Colonic mucosa (tissue), 4 donors: ENCODE measurements around the gene SIX1. TPM values are rescaled to one million over a fixed set of nuclear protein-coding genes. Genes with fewer than 3 reads are reported as not detected.

Experiments
- DNase-seq: peaks from one replicate; pipeline ENCODE4 v3.0.0-alpha.2; 2020
- H3K27ac ChIP-seq: fragments of 200-600 bp; one replicate; pipeline ENCODE4 v1.8.0; 2021
- H3K27me3 ChIP-seq: fragments of 200-600 bp; one replicate; pipeline ENCODE4 v1.8.0; 2021
- H3K36me3 ChIP-seq: fragments of 200-600 bp; one replicate; pipeline ENCODE4 v1.8.0; 2021
- H3K4me1 ChIP-seq: fragments of 200-600 bp; one replicate; pipeline ENCODE4 v1.8.0; 2021; ENCODE audit warnings: mild to moderate bottlenecking
- H3K4me3 ChIP-seq: fragments of 200-600 bp; one replicate; pipeline ENCODE4 v1.8.0; 2021
- H3K9ac ChIP-seq, 2 donors: one replicate each; pipeline ENCODE4 v1.7.0; 2013; ENCODE audit warnings: control low read depth in 2 of 2, low read depth in 2 of 2, low read length in 2 of 2
- H3K9me3 ChIP-seq: fragments of 200-600 bp; one replicate; pipeline ENCODE4 v1.8.0; 2021
- intact Hi-C: fragments of 100-400 bp; cut with DNase I; formaldehyde crosslinking; loops from one replicate; pipeline ENCODE4 v1.14.1; 2022
- total RNA-seq, 2 donors: library from RNA; stranded (reverse); fragmentation: NEBNext Ultra II Directional in 1 of 2; extraction: Animal tissue kit (Norgen Biotek cat#: 25700) in 1 of 2; gene quantifications; one replicate each; pipeline ENCODE4 v1.2.1, GENCODE V29; 2021
- TF ChIP-seq, protein P1 (sequence below): fragments of 200-600 bp; IDR thresholded peaks from one replicate; pipeline ENCODE4 v1.8.0; 2022; ENCODE audit warnings: antibody characterized with exemption, mild to moderate bottlenecking
- donor health status: healthy.
- donor health status: DM: no; HTN: no; CAD: no.
- donor health status: DM: no; HTN: no; CAD: no.

Gene SIX1
- total RNA-seq, 2 donors from 2014 or later = not detected

DNA sequence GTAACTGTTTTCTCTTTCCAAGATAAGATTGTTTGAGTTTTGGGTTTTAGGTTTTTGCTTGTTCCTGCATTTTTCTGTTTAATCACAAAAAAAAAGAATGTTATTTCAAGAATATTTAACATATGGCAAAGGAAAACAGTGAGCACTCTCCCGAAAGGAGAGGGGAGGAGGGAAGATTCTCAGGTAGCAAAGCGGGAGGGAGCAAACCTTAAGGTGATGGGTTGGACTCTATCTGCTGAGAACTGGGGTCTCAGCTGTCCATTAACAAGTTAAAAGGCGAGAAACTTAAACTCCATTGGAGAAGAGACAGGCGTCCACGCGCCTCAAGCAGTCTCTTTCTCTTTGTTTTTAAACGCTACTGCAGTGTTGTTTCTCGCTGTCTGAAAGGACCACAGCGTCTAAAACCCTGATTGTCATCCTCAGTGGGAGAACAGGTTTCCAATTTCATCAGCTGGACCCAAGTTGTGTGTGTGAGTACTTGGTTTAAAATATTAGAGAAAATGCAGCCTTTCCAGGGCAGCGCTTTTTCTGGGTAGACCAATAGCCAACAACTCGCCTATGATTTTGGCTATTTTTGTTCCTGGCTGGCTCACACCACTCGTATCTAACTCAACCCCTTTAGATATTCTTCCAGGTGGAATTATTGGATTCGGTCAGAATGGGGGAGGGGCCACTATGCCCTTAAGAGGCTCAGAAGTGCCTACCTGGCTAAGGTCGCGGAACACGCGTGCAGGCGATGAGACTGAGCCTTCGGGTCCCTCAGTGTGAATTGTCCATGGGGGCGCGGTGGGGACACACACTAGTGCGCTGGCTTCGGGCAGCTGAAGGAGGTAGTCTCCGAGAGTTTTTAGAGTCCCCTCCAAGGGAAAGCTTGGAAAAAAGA lies 8.2 kb downstream of the SIX1 start:
- H3K36me3 ChIP-seq = no peaks in the 10 kb centered on the region
- DNase-seq = no peak
- no peaks in the 10 kb centered on the region for H3K4me1 ChIP-seq
- no peak overlapping the region for H3K27ac ChIP-seq
- intact Hi-C loops = no loop called here
- peaks cover 97% of the 10 kb centered on the region for H3K27me3 ChIP-seq
- TF ChIP-seq, protein P1, sequence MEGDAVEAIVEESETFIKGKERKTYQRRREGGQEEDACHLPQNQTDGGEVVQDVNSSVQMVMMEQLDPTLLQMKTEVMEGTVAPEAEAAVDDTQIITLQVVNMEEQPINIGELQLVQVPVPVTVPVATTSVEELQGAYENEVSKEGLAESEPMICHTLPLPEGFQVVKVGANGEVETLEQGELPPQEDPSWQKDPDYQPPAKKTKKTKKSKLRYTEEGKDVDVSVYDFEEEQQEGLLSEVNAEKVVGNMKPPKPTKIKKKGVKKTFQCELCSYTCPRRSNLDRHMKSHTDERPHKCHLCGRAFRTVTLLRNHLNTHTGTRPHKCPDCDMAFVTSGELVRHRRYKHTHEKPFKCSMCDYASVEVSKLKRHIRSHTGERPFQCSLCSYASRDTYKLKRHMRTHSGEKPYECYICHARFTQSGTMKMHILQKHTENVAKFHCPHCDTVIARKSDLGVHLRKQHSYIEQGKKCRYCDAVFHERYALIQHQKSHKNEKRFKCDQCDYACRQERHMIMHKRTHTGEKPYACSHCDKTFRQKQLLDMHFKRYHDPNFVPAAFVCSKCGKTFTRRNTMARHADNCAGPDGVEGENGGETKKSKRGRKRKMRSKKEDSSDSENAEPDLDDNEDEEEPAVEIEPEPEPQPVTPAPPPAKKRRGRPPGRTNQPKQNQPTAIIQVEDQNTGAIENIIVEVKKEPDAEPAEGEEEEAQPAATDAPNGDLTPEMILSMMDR = no peak
- H3K9me3 ChIP-seq = no peaks in the 10 kb centered on the region
- no peak overlapping the region for H3K9ac ChIP-seq
- H3K4me3 ChIP-seq = no peak overlapping the region

DNA sequence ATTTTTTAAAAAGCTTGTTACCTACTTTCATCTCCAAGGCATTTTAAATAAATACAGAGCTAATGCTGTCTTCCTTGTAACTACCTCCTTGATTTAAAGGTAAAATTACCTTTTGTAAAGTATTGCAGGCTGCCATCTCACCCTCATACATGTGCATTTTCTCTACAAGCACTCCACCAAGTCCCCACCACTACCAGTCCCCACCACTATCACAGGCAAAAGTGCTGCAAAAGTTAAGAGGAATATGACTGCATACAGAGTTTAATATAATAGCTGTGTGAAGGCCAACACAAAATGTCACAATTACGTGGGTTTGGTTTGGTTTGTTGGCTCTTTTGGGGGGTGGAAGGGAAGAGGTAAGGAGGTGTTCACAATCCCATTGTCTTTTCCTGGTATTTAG lies 9.6 kb downstream of the SIX1 start:
- Histone ChIP-seq H3K4me1 (no peaks in the 10 kb centered on the region), H3K9ac (no peak overlapping the region), H3K9me3 (no peaks in the 10 kb centered on the region), H3K27ac (no peak overlapping the region), H3K4me3 (no peak overlapping the region), H3K27me3 (peaks cover 89% of the 10 kb centered on the region), H3K36me3 (no peaks in the 10 kb centered on the region)
- intact Hi-C loops = no loop called here
- TF ChIP-seq, protein P1 = no peak
- DNase-seq = no peak

DNA sequence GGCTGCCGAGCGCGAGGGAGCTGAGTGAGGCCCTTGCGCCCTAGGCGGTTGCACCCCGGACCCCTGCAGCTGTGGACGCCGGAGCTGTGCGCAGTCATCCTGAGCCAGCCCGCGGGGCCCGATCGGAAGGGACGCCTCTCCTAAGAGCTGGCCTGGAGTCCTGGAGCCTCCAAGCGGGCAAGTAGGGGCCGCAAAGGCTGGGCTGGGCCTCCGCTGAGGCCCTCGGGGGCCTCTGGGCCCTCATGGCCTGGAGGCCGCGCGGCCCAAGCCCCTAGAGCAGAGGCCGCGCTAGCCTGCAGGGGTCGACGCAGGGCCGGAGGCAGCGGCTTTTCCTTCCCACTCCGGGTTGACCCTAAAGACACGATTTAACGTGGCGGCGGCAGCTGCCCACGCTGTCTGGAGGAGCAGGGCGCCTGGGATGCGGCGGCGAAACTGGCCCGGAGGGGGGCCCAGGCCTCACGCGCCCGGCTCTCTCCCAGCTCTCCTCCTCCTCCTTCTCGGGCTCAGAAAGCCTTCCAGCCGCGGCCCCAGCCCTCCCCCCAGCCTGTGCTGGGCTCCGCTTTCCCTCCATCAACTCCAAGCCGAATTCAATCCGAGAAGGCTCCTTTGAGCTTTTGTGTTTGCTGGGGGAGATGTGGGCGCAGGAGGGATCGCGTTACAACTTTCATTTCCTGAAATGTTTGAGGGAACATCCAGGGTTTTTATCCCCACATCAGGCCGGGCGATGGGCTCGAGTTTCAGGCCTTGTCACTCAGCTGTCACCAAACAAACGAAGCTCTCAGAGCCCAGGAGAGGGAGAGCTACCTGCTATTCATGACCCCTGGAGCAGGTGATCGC lies 11.6 kb downstream of the SIX1 start:
- TF ChIP-seq, protein P1 = no peak
- Histone ChIP-seq H3K36me3 (no peaks in the 10 kb centered on the region), H3K27me3 (peaks cover 69% of the 10 kb centered on the region), H3K9ac (no peak overlapping the region), H3K9me3 (no peaks in the 10 kb centered on the region), H3K4me1 (no peaks in the 10 kb centered on the region), H3K27ac (no peak overlapping the region), H3K4me3 (no peak overlapping the region)
- no peak for DNase-seq
- intact Hi-C loops = no loop called here

DNA sequence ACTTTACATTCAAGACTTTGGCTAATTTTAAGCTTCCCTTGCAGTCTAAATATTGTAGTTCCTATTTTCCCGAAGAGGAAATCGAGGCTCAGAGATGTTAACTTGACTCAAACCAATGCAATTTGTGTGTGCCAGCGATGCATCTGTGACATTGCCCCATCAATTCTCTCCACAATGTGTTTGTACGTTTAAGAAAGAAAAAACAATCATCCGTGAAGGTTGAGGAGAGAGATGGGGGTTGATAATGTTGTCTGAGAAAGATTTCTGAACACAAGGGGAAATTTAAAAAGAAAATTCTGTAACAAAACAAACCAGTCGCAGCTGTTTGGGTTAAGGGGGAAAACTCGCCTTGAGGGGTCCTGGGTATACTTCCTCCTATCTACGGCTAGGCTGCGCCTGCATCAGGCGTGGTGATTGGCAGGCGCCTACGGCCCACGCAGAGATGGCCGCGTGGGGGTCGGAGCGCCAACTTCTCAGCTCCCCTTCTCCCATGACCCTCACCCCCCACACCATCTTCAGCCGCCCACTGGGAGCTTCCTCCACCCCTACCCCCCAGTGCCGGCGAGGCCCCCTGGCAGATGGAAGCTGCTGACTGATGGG lies 12.3 kb downstream of the SIX1 start:
- Histone ChIP-seq H3K9ac (no peak overlapping the region), H3K27me3 (peaks cover 62% of the 10 kb centered on the region), H3K4me3 (no peak overlapping the region), H3K36me3 (no peaks in the 10 kb centered on the region), H3K27ac (no peak overlapping the region), H3K9me3 (no peaks in the 10 kb centered on the region), H3K4me1 (no peaks in the 10 kb centered on the region)
- intact Hi-C loops = no loop called here
- TF ChIP-seq, protein P1 = no peak
- no peak for DNase-seq

DNA sequence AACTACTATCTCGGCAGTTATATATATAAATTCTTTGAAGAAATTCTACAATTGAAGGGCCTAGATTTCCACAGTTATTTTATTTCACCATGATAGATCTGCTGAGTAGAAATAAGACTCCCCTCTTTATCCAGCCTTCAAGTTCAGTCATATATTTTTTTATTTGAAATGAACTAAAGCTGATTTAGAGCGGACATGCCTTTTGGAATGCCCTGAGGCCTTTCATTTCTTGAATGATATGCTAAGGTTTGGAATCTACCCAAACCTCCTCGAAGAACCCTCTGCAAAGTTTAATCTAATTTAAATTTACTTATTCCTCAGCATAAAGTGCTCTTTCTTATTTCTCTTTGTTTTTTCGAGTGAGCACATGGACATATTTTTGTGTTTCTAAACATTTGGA lies 15.1 kb downstream of the SIX1 start:
- no peak overlapping the region for H3K9ac ChIP-seq
- intact Hi-C loops = no loop called here
- DNase-seq = no peak
- TF ChIP-seq, protein P1 = no peak
- no peaks in the 10 kb centered on the region for H3K36me3 ChIP-seq
- H3K9me3 ChIP-seq = no peaks in the 10 kb centered on the region
- peaks cover 35% of the 10 kb centered on the region for H3K27me3 ChIP-seq
- no peaks in the 10 kb centered on the region for H3K4me1 ChIP-seq
- no peak overlapping the region for H3K4me3 ChIP-seq
- no peak overlapping the region for H3K27ac ChIP-seq
